GM12878 (cell line): ENCODE data around the gene SASH1. TPM values are rescaled to one million over a fixed set of nuclear protein-coding genes. Genes with fewer than 3 reads are reported as not detected.

Experiments
- ATAC-seq: fragments of 200-7000 bp; cut with Tn5 transposase; 3 replicates; pipeline ENCODE4 v1.9.1; 2020; ENCODE audit warnings: mild to moderate bottlenecking, moderate library complexity
- BruUV-seq: library from RNA; stranded (reverse); fragments of 400-500 nt; replicated peaks from 2 replicates; lab custom pipeline; 2021; lab: Mats Ljungman, UMichigan
- CTCF ChIA-PET: fragments of 300-600 bp; sonication (Branson Sonifier 250); formaldehyde crosslinking; extraction: SDS; loops from one replicate; lab custom pipeline; 2021; ENCODE audit warnings: inconsistent platforms; lab: Yijun Ruan, JAX
- POLR2A ChIA-PET: fragments of 350-600 bp; formaldehyde crosslinking; extraction: SDS; loops from one replicate; lab custom pipeline; 2021; ENCODE audit warnings: inconsistent platforms; lab: Charles Lee
- RAD21 ChIA-PET: fragments of 300-600 bp; sonication (Branson Sonifier 250); formaldehyde crosslinking; loops from one replicate; lab custom pipeline; 2023; ENCODE audit warnings: antibody characterized with exemption; ENCODE audit not compliant: unreplicated experiment; lab: Charles Lee
- SMC1A ChIA-PET: fragments of 300-600 bp; sonication (Branson Sonifier 250); formaldehyde crosslinking; loops from one replicate; lab custom pipeline; 2023; ENCODE audit not compliant: unreplicated experiment, uncharacterized antibody; lab: Charles Lee
- DNase-seq: peaks from one replicate; pipeline ENCODE4 v3.0.0-alpha.2; 2011; ENCODE audit warnings: low read depth, low spot score
- FAIRE-seq: peaks from 3 replicates; lab custom pipeline; 2011; peaks lifted over from hg19 to GRCh38; lab: Jason Lieb, UNC
- H2AFZ ChIP-seq: 2 replicates; pipeline ENCODE4 v1.6.0; 2011; ENCODE audit warnings: low read depth, low read length, control low read depth; ENCODE audit not compliant: control insufficient read depth
- H3K27ac ChIP-seq: 2 replicates; pipeline ENCODE4 v1.5.1; 2011; ENCODE audit warnings: control low read depth; ENCODE audit not compliant: control insufficient read depth, insufficient read depth
- H3K27me3 ChIP-seq, 2 experiments: replicated peaks in 1 of 2; 2 replicates each; pipeline versions ENCODE4 v1.6.0 to v1.6.1; 2011; ENCODE audit warnings: low read length in 1 of 2; ENCODE audit not compliant: control insufficient read depth in 2 of 2, insufficient read depth in 2 of 2
- H3K36me3 ChIP-seq, 2 experiments: 2 replicates each; pipeline ENCODE4 v1.5.1; 2011; ENCODE audit warnings: low read length in 1 of 2; ENCODE audit not compliant: control insufficient read depth in 2 of 2, insufficient read depth in 2 of 2
- H3K4me1 ChIP-seq: 2 replicates; pipeline ENCODE4 v1.6.1; 2011; ENCODE audit warnings: mild to moderate bottlenecking, low read length, moderate library complexity, mixed read lengths; ENCODE audit not compliant: control insufficient read depth, insufficient read depth
- H3K4me2 ChIP-seq: 2 replicates; pipeline ENCODE4 v1.6.0; 2011; ENCODE audit warnings: control low read depth; ENCODE audit not compliant: control insufficient read depth, insufficient read depth
- H3K4me3 ChIP-seq: fragments of 200-600 bp; sonication (generic); 2 replicates; pipeline ENCODE4 v1.5.1; 2016
- H3K79me2 ChIP-seq: 2 replicates; pipeline ENCODE4 v1.6.0; 2011; ENCODE audit warnings: low read length; ENCODE audit not compliant: control insufficient read depth, insufficient read depth
- H3K9ac ChIP-seq: 2 replicates; pipeline ENCODE4 v1.8.0; 2011; ENCODE audit warnings: low read length, control low read depth, mixed read lengths; ENCODE audit not compliant: control insufficient read depth, insufficient read depth
- H3K9me3 ChIP-seq: replicated peaks from 3 replicates; pipeline ENCODE4 v1.5.1; 2011; ENCODE audit warnings: mild to moderate bottlenecking, low read length; ENCODE audit not compliant: control insufficient read depth, insufficient read depth
- H4K20me1 ChIP-seq: 2 replicates; pipeline ENCODE4 v1.6.0; 2011; ENCODE audit not compliant: control insufficient read depth, insufficient read depth
- CEBPZ ChIP-seq: fragments of 150-350 bp; IDR thresholded peaks from 2 replicates; pipeline ENCODE4 v1.6.1; 2016; ENCODE audit warnings: low read depth, low read length
- DPF2 ChIP-seq: fragments of 450-650 bp; IDR thresholded peaks from 2 replicates; pipeline ENCODE4 v1.6.1; 2017; ENCODE audit warnings: mild to moderate bottlenecking
- EGR1 ChIP-seq, 2 experiments: IDR thresholded peaks; 1 replicate in 1 of 2; 2 replicates in 1 of 2; pipeline ENCODE4 v1.6.1; 2011 to 2012; ENCODE audit warnings: low read depth in 2 of 2, low read length in 2 of 2, borderline replicate concordance in 1 of 2, mild to moderate bottlenecking in 1 of 2, moderate library complexity in 1 of 2
- EZH2 ChIP-seq: IDR thresholded peaks from 2 replicates; pipeline ENCODE4 v1.6.1; 2012; ENCODE audit warnings: low read depth, mild to moderate bottlenecking, control low read depth, inconsistent platforms, low read length, borderline replicate concordance; ENCODE audit not compliant: control insufficient read depth
- FOXM1 ChIP-seq: IDR thresholded peaks from 2 replicates; pipeline ENCODE4 v1.6.1; 2012; ENCODE audit warnings: low read depth, mild to moderate bottlenecking, inconsistent platforms, low read length, moderate library complexity
- HSF1 ChIP-seq: fragments of 150-350 bp; IDR thresholded peaks from 2 replicates; pipeline ENCODE4 v1.6.1; 2014; ENCODE audit warnings: mild to moderate bottlenecking, low read depth, low read length
- IKZF2 ChIP-seq, 2 experiments: fragments of 450-650 bp; IDR thresholded peaks; 2 replicates each; pipeline ENCODE4 v1.6.1; 2017; ENCODE audit warnings: mild to moderate bottlenecking in 2 of 2, moderate library complexity in 2 of 2
- MYC ChIP-seq: IDR thresholded peaks from 2 replicates; pipeline ENCODE4 v1.6.1; 2011; ENCODE audit warnings: mild to moderate bottlenecking, low read length, moderate library complexity, inconsistent platforms; ENCODE audit not compliant: insufficient read depth, insufficient replicate concordance, insufficient read length, severe bottlenecking
- NFYB ChIP-seq: IDR thresholded peaks from 2 replicates; pipeline ENCODE4 v1.6.1; 2011; ENCODE audit warnings: low read depth, mild to moderate bottlenecking, low read length, improper control_type of control experiment, moderate library complexity; ENCODE audit not compliant: insufficient read depth
- PAX5 ChIP-seq: IDR thresholded peaks from 2 replicates; pipeline ENCODE4 v1.6.1; 2011; ENCODE audit warnings: low read depth, low read length, borderline replicate concordance
- PKNOX1 ChIP-seq: fragments of 450-650 bp; IDR thresholded peaks from 2 replicates; pipeline ENCODE4 v1.6.1; 2016; ENCODE audit warnings: mild to moderate bottlenecking
- POU2F2 ChIP-seq: IDR thresholded peaks from 3 replicates; pipeline ENCODE4 v1.6.1; 2011; ENCODE audit warnings: low read depth, mild to moderate bottlenecking, low read length, borderline replicate concordance
- PRDM15 ChIP-seq: fragments of 450-650 bp; formaldehyde crosslinking; IDR thresholded peaks from 2 replicates; pipeline ENCODE4 v1.4.0; 2020; ENCODE audit warnings: mild to moderate bottlenecking, moderate library complexity
- SRF ChIP-seq, 2 experiments: IDR thresholded peaks; 2 replicates each; pipeline ENCODE4 v1.6.1; 2011; ENCODE audit warnings: low read depth in 2 of 2, low read length in 2 of 2, mild to moderate bottlenecking in 1 of 2, moderate library complexity in 1 of 2
- STAT3 ChIP-seq: IDR thresholded peaks from 2 replicates; pipeline ENCODE4 v1.6.1; 2011; ENCODE audit warnings: low read depth, low read length, improper control_type of control experiment
- WGBS: methylation state at CpG from one replicate; pipeline ENCODE4 v1.1.6; 2016; ENCODE audit warnings: low lambda C conversion rate; ENCODE audit not compliant: insufficient replicate concordance, insufficient coverage; ENCODE audit errors: missing lambda C conversion rate; 5-methylcytosine and 5-hydroxymethylcytosine counted together
- in situ Hi-C: fragments of 300-500 bp; cut with MboI; formaldehyde crosslinking; loops from 9 replicates; pipeline ENCODE4 v1.14.3; 2018; ENCODE audit warnings: mixed read lengths
- intact Hi-C: fragments of 100-400 bp; cut with micrococcal nuclease; formaldehyde crosslinking; loops from one replicate; pipeline ENCODE4 v1.14.2; 2022; ENCODE audit not compliant: unreplicated experiment
- polyA plus RNA-seq, 11 experiments: library from polyadenylated mRNA; depleted of rRNA in 4 of 11; unstranded in 6 of 11; stranded (reverse) in 5 of 11; fragments of >200 nt; fragmentation: Nextera tagmentation in 4 of 11; fragmentation: Illumina TruSeq in 1 of 11; extraction: Ambion mirVana in 4 of 11; extraction: Trizol in 1 of 11; gene quantifications; 1 replicate in 1 of 11; 2 replicates in 10 of 11; pipeline versions ENCODE4 v1.2.1 to v1.2.3, GENCODE V29; 2011 to 2016; ENCODE audit warnings: inconsistent platforms in 2 of 11, missing spikeins in 2 of 11, low read depth in 1 of 11
- total RNA-seq, 4 experiments: library from RNA; depleted of rRNA in 3 of 4; stranded (reverse); fragments of >200 nt in 3 of 4; fragmentation: Illumina TruSeq in 1 of 4; extraction: Trizol in 1 of 4; gene quantifications; 2 replicates each; pipeline versions ENCODE4 v1.2.1 to v1.2.3, GENCODE V29; 2013 to 2021

SASH1 gene
- total and polyA plus RNA-seq, 10 of the 15 experiments (the other 5 are each of a cell fraction or from before 2014, with no cell fraction given), result 0.01 to 0.73 (median 0.14) TPM; not detected in 4

- no peaks in the 10 kb centered on the region; a peak in 1 of 4 replicates for H3K27me3 ChIP-seq
- intact Hi-C loops, result no loop called here
- H3K79me2 ChIP-seq, result no peaks in the 10 kb centered on the region
- DNase-seq, result no peak
- ChIA-PET SMC1A (no interaction called here), CTCF (no interaction called here), RAD21 (no interaction called here), POLR2A (no interaction called here)
- TF ChIP-seq PAX5 (no peak), POU2F2 (no peak), FOXM1 (no peak), CEBPZ (no peak), PRDM15 (CRISPR knock-in tag) (no peak), EGR1 (IDR thresholded peaks at IDR 0.05; ENCODE audit: borderline replicate concordance in 1 of 2, low read depth in 2 of 2, low read length in 2 of 2) (no peak), EZH2 (no peak), HSF1 (no peak), DPF2 (no peak), SRF (IDR thresholded peaks at IDR 0.05; ENCODE audit: low read depth in 2 of 2, low read length in 2 of 2) (no peak), STAT3 (no peak), PKNOX1 (no peak), MYC (no peak), NFYB (no peak), IKZF2 (IDR thresholded peaks at IDR 0.05) (no peak)
- no peaks in the 10 kb centered on the region for H3K36me3 ChIP-seq
- H3K27ac ChIP-seq, result no peak overlapping the region
- no peak overlapping the region for H3K9ac ChIP-seq
- H3K4me1 ChIP-seq, result no peaks in the 10 kb centered on the region
- no peaks in the 10 kb centered on the region for H3K9me3 ChIP-seq
- 29% methylated on average over 6 of the region's 6 CpGs for WGBS
- no TSS peak for BruUV-seq
- ATAC-seq, result no peak
- H2AFZ ChIP-seq, result no peak overlapping the region
- H3K4me2 ChIP-seq, result no peak overlapping the region
- no peak overlapping the region for H3K4me3 ChIP-seq
- no peak for FAIRE-seq
- no peaks in the 10 kb centered on the region for H4K20me1 ChIP-seq
- in situ Hi-C loops, result no loop called here
These were observed 200.9 kb downstream of the SASH1 start for GRCh38 chr6:148543540-148543939.
